K562 (cell line): Measurements from ENCODE around the gene FCER2. TPM values are rescaled to one million over a fixed set of nuclear protein-coding genes. Genes with fewer than 3 reads are reported as not detected.

Experiments used
- ATAC-seq: fragments of 200-7000 bp; cut with Tn5 transposase; 3 replicates; pipeline ENCODE4 v1.9.1; 2020; ENCODE audit warnings: moderate library complexity
- BruUV-seq: library from RNA; stranded (reverse); fragments of 400-500 nt; replicated peaks from 2 replicates; lab custom pipeline; 2021; lab: Mats Ljungman, UMichigan
- CTCF ChIA-PET: fragments of 300-600 bp; formaldehyde crosslinking; extraction: SDS; loops from one replicate; lab custom pipeline; 2021; ENCODE audit warnings: low intra/inter-chr PET ratio; lab: Yijun Ruan, JAX
- POLR2A ChIA-PET: fragments of 300-600, 350-650 bp; sonication (Branson Sonifier 250); formaldehyde crosslinking; extraction: SDS; loops from one replicate; lab custom pipeline; 2021; ENCODE audit warnings: antibody characterized with exemption, inconsistent platforms; lab: Yijun Ruan, JAX
- DNase-seq, 4 experiments: peaks; one replicate each; pipeline versions ENCODE4 v3.0.0 to v3.0.0-alpha.2; 2011 to 2018; ENCODE audit warnings: low spot score in 3 of 4, mixed read lengths in 3 of 4; ENCODE audit errors: extremely low read depth in 1 of 4
- FAIRE-seq: peaks from 2 replicates; lab custom pipeline; 2011; peaks lifted over from hg19 to GRCh38; lab: Jason Lieb, UNC
- H2AFZ ChIP-seq: 2 replicates; pipeline ENCODE4 v1.6.0; 2011; ENCODE audit warnings: low read depth, low read length, control low read depth, inconsistent platforms
- H3K27ac ChIP-seq: fragments of 200-600 bp; 3 replicates; pipeline ENCODE4 v1.8.0; 2011; ENCODE audit warnings: low read depth, mild to moderate bottlenecking, control low read depth, inconsistent platforms, low read length, moderate library complexity, mixed read lengths; ENCODE audit errors: extremely low read depth
- H3K27me3 ChIP-seq, 2 experiments: fragments of 300-600 bp in 1 of 2; 2 replicates in 1 of 2; 3 replicates in 1 of 2; pipeline versions ENCODE4 v1.6.0 to v1.8.0; 2011; ENCODE audit warnings: inconsistent platforms in 2 of 2, low read length in 2 of 2, mild to moderate bottlenecking in 1 of 2, mixed read lengths in 1 of 2, moderate library complexity in 1 of 2; ENCODE audit not compliant: control insufficient read depth in 2 of 2, insufficient read depth in 2 of 2
- H3K36me3 ChIP-seq: fragments of 300-600 bp; 3 replicates; pipeline ENCODE4 v1.8.0; 2011; ENCODE audit warnings: mild to moderate bottlenecking, low read length, inconsistent platforms; ENCODE audit not compliant: control insufficient read depth, insufficient read depth
- H3K4me1 ChIP-seq, 2 experiments: fragments of 200-600 bp in 1 of 2; replicated peaks in 1 of 2; 2 replicates in 1 of 2; 3 replicates in 1 of 2; pipeline versions ENCODE4 v1.5.1 to v1.8.0; 2011; ENCODE audit warnings: inconsistent platforms in 2 of 2, low read length in 2 of 2, mild to moderate bottlenecking in 1 of 2, mixed read lengths in 1 of 2, moderate library complexity in 1 of 2; ENCODE audit not compliant: control insufficient read depth in 2 of 2, insufficient read depth in 2 of 2
- H3K4me2 ChIP-seq: 2 replicates; pipeline ENCODE4 v1.6.1; 2011; ENCODE audit warnings: low read length, control low read depth, inconsistent platforms, mixed read lengths; ENCODE audit not compliant: insufficient read depth
- H3K4me3 ChIP-seq: fragments of 200-600 bp; sonication (generic), shearing (Covaris generic); 2 replicates; pipeline ENCODE4 v1.5.1; 2016; ENCODE audit warnings: control low read depth, inconsistent platforms
- H3K79me2 ChIP-seq: fragments of 200-600 bp; 3 replicates; pipeline ENCODE4 v1.8.0; 2011; ENCODE audit warnings: low read length, inconsistent platforms; ENCODE audit not compliant: control insufficient read depth, insufficient read depth
- H3K9ac ChIP-seq, 2 experiments: 2 replicates each; pipeline versions ENCODE4 v1.6.0 to v1.6.1; 2011; ENCODE audit warnings: low read depth in 2 of 2, low read length in 2 of 2, control low read depth in 1 of 2, inconsistent platforms in 1 of 2, mild to moderate bottlenecking in 1 of 2, mixed read lengths in 1 of 2; ENCODE audit not compliant: insufficient read depth in 1 of 2
- H3K9me1 ChIP-seq: one replicate; pipeline ENCODE4 v1.6.0; 2011; ENCODE audit warnings: inconsistent platforms, mild to moderate bottlenecking, low read length, moderate library complexity; ENCODE audit not compliant: control insufficient read depth, insufficient read depth
- H3K9me3 ChIP-seq: replicated peaks from 2 replicates; pipeline ENCODE4 v1.5.1; 2011; ENCODE audit warnings: low read depth, low read length, inconsistent platforms; ENCODE audit not compliant: control insufficient read depth, insufficient read depth
- H4K20me1 ChIP-seq: replicated peaks from 2 replicates; pipeline ENCODE4 v1.6.1; 2011; ENCODE audit warnings: low read length, inconsistent platforms, mixed read lengths; ENCODE audit not compliant: control insufficient read depth, insufficient read depth
- DPF2 ChIP-seq: fragments of 450-650 bp; IDR thresholded peaks from 2 replicates; pipeline ENCODE4 v1.6.1; 2016
- PBX2 ChIP-seq, 2 experiments: IDR thresholded peaks in 1 of 2; conservative IDR thresholded peaks in 1 of 2; 2 replicates each; pipeline ENCODE4 v1.6.1; 2016; ENCODE audit warnings: low read depth in 2 of 2, mild to moderate bottlenecking in 1 of 2, missing compliant biosample characterization in 1 of 2, missing genetic modification characterization in 1 of 2, moderate library complexity in 1 of 2
- PKNOX1 ChIP-seq: fragments of 450-650 bp; IDR thresholded peaks from 2 replicates; pipeline ENCODE4 v1.6.1; 2016
- RFX1 ChIP-seq: fragments of 450-650 bp; IDR thresholded peaks from 2 replicates; pipeline ENCODE4 v1.6.1; 2016; ENCODE audit warnings: mild to moderate bottlenecking, moderate library complexity
- WGBS: fragments of 100-300 bp; shearing (Covaris generic); methylation state at CpG from one replicate; pipeline ENCODE4 v1.1.6; 2016; ENCODE audit warnings: low coverage, mixed read lengths; ENCODE audit not compliant: insufficient coverage; ENCODE audit errors: missing lambda C conversion rate; 5-methylcytosine and 5-hydroxymethylcytosine counted together
- in situ Hi-C: fragments of 300-500 bp; cut with MboI; formaldehyde crosslinking; loops from 4 replicates; pipeline ENCODE4 v1.15.0; 2018; ENCODE audit warnings: inconsistent platforms, mixed read lengths
- intact Hi-C: fragments of 100-400 bp; cut with micrococcal nuclease; formaldehyde crosslinking; loops from 2 replicates; pipeline ENCODE4 v1.14.2; 2022
- polyA plus RNA-seq, 8 experiments: library from polyadenylated mRNA; depleted of rRNA in 4 of 8; stranded (reverse) in 5 of 8; unstranded in 3 of 8; fragments of >200 nt; fragmentation: Nextera tagmentation in 2 of 8; fragmentation: Illumina TruSeq in 1 of 8; extraction: Ambion mirVana in 2 of 8; extraction: Trizol in 1 of 8; gene quantifications; 2 replicates each; pipeline versions ENCODE4 v1.2.1 to v1.2.3, GENCODE V29; 2011 to 2014; ENCODE audit warnings: inconsistent platforms in 1 of 8, missing spikeins in 1 of 8
- total RNA-seq, 7 experiments: library from RNA; depleted of rRNA in 6 of 7; stranded (reverse); fragments of >200 nt in 6 of 7; fragmentation: Illumina TruSeq in 2 of 7; extraction: Trizol in 2 of 7; gene quantifications; 2 replicates each; pipeline versions ENCODE4 v1.2.1 to v1.2.3, GENCODE V29; 2011 to 2021; ENCODE audit warnings: low replicate concordance in 1 of 7

FCER2 gene
- total and polyA plus RNA-seq, 9 of the 15 experiments (the other 6 are each of a cell fraction or from before 2014, with no cell fraction given): 0.11 TPM; not detected in 8

GRCh38 chr19:7658219-7658686 lies 43.7 kb downstream of the FCER2 start:
- Histone ChIP-seq H3K4me3 (no peak overlapping the region), H3K79me2 (no peaks in the 10 kb centered on the region), H3K4me2 (no peak overlapping the region), H3K4me1 (peaks cover 0 to 6% of the 10 kb centered on the region in 2 experiments; a peak in 2 of 5 replicates), H2AFZ (no peak overlapping the region), H3K9ac (no peak overlapping the region), H4K20me1 (no peaks in the 10 kb centered on the region), H3K27me3 (peaks cover 4 to 9% of the 10 kb centered on the region in 2 experiments; a peak in 3 of 5 replicates), H3K9me3 (no peaks in the 10 kb centered on the region), H3K9me1 (no peaks in the 10 kb centered on the region), H3K36me3 (no peaks in the 10 kb centered on the region), H3K27ac (no peak overlapping the region)
- FAIRE-seq: no peak
- no peak for ATAC-seq
- 24% methylated on average over 9 of the region's 9 CpGs for WGBS
- CTCF ChIA-PET: no interaction called here
- DNase-seq: no peak
- no TSS peak for BruUV-seq
- POLR2A ChIA-PET: interaction anchor here (0.6 kb wide), 1 partner anchor 14 kb away, joined by 3 read pairs; no protein-coding TSS in a partner anchor
- intact Hi-C loops: no loop called here
- no peak for TF ChIP-seq PBX2 (CRISPR knock-in tag; IDR thresholded peaks at IDR 0.05; ENCODE audit: low read depth)
- TF ChIP-seq PBX2 (tag; conservative IDR thresholded peaks at IDR 0.05; ENCODE audit: low read depth): peak; percentile 35; the same call in 1 of the 2 replicates
- TF ChIP-seq RFX1: peak; percentile 73
- TF ChIP-seq PKNOX1: peak; percentile 88
- TF ChIP-seq DPF2: no peak
- in situ Hi-C loops: no loop called here
